ENCODE measurements around the gene ANKRD13D.

- no peak for TF ChIP-seq POU2F2 (IDR thresholded peaks at IDR 0.05; ENCODE audit: low read depth, low read length)
- no peak for TF ChIP-seq POLR2AphosphoS5 (IDR thresholded peaks at IDR 0.05; ENCODE audit: low read depth, low read length)
- no peak; the same call in 1 of the 2 replicates for TF ChIP-seq POLR2A (IDR thresholded peaks at IDR 0.05; ENCODE audit: low read depth, low read length)
- TF ChIP-seq TAF1 (IDR thresholded peaks at IDR 0.05; ENCODE audit: low read depth, low read length): no peak
- TF ChIP-seq SPI1 (IDR thresholded peaks at IDR 0.05; ENCODE audit: low read depth, low read length): no peak
- TF ChIP-seq PAX5 (IDR thresholded peaks at IDR 0.05; ENCODE audit: insufficient read depth, low read length, severe bottlenecking): no peak
These were observed 35.1 kb upstream of the ANKRD13D start for GRCh38 chr11:67253872-67254624.

Data from GM12891 (cell line).